Thyroid gland (tissue), 4 donors: Measurements from ENCODE around the gene UBTD1. TPM values are rescaled to one million over a fixed set of nuclear protein-coding genes. Genes with fewer than 3 reads are reported as not detected.
A peak's percentile ranks its signal among the peaks of the same experiment; 100 is the strongest.

Experiments
- DNase-seq, 2 donors: peaks; one replicate each; pipeline ENCODE4 v3.0.0-alpha.2; 2019
- H3K27ac ChIP-seq, 3 donors: fragments of 200-600 bp; sonication (generic); 1 replicate in 2 of 3; 2 replicates in 1 of 3; pipeline ENCODE4 v1.5.1; 2016 to 2019; ENCODE audit warnings: mild to moderate bottlenecking in 1 of 3, moderate library complexity in 1 of 3
- H3K27me3 ChIP-seq: fragments of 200-600 bp; sonication (generic); one replicate; pipeline ENCODE4 v1.5.1; 2019
- H3K36me3 ChIP-seq, 2 donors: fragments of 200-600 bp; sonication (generic); one replicate each; pipeline ENCODE4 v1.5.1; 2016 to 2019
- H3K4me1 ChIP-seq, 2 donors: fragments of 200-600 bp; sonication (generic); one replicate each; pipeline ENCODE4 v1.5.1; 2017 to 2019
- H3K4me3 ChIP-seq, 3 donors: fragments of 200-600 bp; sonication (generic); replicated peaks in 1 of 3; 1 replicate in 2 of 3; 2 replicates in 1 of 3; pipeline ENCODE4 v1.5.1; 2016; ENCODE audit warnings: mild to moderate bottlenecking in 1 of 3
- H3K9me3 ChIP-seq: fragments of 200-600 bp; sonication (generic); one replicate; pipeline ENCODE4 v1.5.1; 2017
- POLR2A ChIP-seq, 2 donors: fragments of 450-650 bp; IDR thresholded peaks; one replicate each; pipeline ENCODE4 v1.6.1; 2017; ENCODE audit warnings: antibody characterized with exemption in 2 of 2, mild to moderate bottlenecking in 2 of 2, moderate library complexity in 1 of 2
- WGBS, 2 donors: methylation state at CpG; one replicate each; pipeline ENCODE4 v1.1.5; 2017; 5-methylcytosine and 5-hydroxymethylcytosine counted together
- intact Hi-C: fragments of 100-400 bp; cut with DNase I; formaldehyde crosslinking; loops from one replicate; pipeline ENCODE4 v1.15.1; 2023
- total RNA-seq, 4 donors: library from RNA; depleted of rRNA; stranded (reverse); fragments of >200 nt; gene quantifications; one replicate each; pipeline ENCODE4 v1.2.3, GENCODE V29; 2016
- TF ChIP-seq, protein P1 (sequence below), 6 experiments: fragments of 200-600 bp in 3 of 6; fragments of 450-650 bp in 3 of 6; sonication (generic) in 3 of 6; IDR thresholded peaks; one replicate each; pipeline ENCODE4 v1.5.1; 2016 to 2019; ENCODE audit warnings: antibody characterized with exemption in 6 of 6, mild to moderate bottlenecking in 2 of 6, inconsistent platforms in 1 of 6, moderate library complexity in 1 of 6

Gene UBTD1
- total RNA-seq, 4 donors from 2014 or later, result 7.8 to 27.8 (median 20.0) TPM

DNA sequence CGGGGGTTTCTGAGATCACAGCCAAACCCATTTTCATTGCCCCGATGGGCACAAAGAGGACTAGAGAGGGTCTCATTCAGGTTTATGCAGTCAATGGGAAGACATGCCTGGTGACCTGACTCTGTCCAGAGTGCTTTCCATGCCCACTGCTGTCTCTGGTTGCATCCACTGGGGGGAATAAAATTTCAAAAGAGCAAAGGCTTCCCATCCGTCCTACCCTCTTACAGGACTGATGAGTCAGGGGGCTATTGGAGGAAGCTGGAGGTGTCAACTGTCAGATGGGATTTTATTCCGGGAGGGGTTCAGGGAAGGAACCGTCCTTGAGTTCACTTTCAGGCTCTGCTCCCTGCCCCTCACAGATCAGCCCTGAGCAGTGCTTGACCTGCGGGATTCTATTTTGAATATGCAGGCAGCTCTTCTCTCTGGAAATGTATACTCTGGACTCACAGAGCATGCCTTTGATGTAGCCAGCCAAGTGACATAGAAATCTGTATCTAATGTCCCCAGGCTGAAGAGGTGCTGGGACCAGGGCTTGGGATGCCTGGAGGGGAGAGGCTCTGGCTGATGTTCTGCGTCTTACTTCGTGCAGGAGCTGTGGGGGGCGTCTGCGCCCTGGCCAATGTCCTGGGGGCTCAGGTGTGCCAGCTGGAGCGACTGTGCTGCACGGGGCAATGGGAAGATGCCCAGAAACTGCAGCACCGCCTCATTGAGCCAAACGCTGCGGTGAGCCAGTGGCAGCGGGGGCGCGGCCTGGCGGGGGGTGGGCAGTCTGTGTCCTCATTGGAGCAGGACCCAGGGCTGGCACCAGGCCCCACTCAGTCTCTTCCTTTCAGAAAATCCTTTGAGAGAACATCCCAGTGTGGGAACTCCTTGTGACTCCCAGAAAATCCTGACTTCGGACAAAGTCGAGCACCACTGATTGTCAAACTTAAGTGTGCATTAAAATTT is 102.8 kb downstream of the UBTD1 start:
- no peak for DNase-seq
- Histone ChIP-seq H3K4me3 (no peak overlapping the region), H3K36me3 (no peaks in the 10 kb centered on the region), H3K9me3 (no peaks in the 10 kb centered on the region), H3K27me3 (no peaks in the 10 kb centered on the region), H3K4me1 (peaks cover 0 to 3% of the 10 kb centered on the region in 2 donors), H3K27ac (no peak overlapping the region)
- 67 to 72% methylated on average over 16 to 21 of the region's 21 CpGs for WGBS, 2 donors
- no peak for TF ChIP-seq POLR2A (IDR thresholded peaks at IDR 0.05)
- TF ChIP-seq, protein P1, sequence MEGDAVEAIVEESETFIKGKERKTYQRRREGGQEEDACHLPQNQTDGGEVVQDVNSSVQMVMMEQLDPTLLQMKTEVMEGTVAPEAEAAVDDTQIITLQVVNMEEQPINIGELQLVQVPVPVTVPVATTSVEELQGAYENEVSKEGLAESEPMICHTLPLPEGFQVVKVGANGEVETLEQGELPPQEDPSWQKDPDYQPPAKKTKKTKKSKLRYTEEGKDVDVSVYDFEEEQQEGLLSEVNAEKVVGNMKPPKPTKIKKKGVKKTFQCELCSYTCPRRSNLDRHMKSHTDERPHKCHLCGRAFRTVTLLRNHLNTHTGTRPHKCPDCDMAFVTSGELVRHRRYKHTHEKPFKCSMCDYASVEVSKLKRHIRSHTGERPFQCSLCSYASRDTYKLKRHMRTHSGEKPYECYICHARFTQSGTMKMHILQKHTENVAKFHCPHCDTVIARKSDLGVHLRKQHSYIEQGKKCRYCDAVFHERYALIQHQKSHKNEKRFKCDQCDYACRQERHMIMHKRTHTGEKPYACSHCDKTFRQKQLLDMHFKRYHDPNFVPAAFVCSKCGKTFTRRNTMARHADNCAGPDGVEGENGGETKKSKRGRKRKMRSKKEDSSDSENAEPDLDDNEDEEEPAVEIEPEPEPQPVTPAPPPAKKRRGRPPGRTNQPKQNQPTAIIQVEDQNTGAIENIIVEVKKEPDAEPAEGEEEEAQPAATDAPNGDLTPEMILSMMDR (IDR thresholded peaks at IDR 0.05), result no peak
- intact Hi-C loops, result no loop called here

DNA sequence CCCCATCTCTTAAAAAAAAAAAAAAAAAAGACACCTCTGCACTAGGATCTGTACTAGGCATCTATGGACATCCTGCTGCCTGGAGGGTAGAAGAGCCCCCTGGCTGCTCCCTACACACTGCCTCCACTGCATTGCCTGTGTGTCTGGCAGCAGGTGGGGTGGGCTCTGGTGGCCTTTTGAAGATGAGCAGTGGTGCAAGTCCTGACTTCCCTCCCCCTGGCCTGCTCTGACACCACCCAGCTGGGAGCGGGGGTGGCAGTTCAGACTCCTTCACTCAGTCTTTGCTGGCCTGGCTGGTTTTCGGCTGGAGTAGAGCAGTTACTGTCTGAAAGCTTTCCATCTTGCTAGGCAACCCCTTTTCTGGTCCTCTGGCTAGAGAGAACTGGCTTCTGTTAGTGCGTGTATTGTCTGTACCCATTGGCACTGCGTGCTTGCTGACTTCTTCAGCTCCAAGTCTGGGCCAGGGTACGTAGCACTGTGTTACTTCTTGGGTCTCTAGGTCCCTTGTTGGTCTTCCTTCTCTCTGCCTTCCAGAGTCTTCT is 108.4 kb downstream of the UBTD1 start:
- Histone ChIP-seq H3K27ac (no peak overlapping the region), H3K36me3 (no peaks in the 10 kb centered on the region), H3K9me3 (no peaks in the 10 kb centered on the region), H3K4me1 (no peaks in the 10 kb centered on the region), H3K4me3 (no peak overlapping the region), H3K27me3 (no peaks in the 10 kb centered on the region)
- TF ChIP-seq, protein P1 (IDR thresholded peaks at IDR 0.05), result no peak
- TF ChIP-seq POLR2A (IDR thresholded peaks at IDR 0.05), result no peak
- intact Hi-C loops, result no loop called here
- 91 to 93% methylated on average over 4 to 5 of the region's 5 CpGs for WGBS, 2 donors
- no peak for DNase-seq

DNA sequence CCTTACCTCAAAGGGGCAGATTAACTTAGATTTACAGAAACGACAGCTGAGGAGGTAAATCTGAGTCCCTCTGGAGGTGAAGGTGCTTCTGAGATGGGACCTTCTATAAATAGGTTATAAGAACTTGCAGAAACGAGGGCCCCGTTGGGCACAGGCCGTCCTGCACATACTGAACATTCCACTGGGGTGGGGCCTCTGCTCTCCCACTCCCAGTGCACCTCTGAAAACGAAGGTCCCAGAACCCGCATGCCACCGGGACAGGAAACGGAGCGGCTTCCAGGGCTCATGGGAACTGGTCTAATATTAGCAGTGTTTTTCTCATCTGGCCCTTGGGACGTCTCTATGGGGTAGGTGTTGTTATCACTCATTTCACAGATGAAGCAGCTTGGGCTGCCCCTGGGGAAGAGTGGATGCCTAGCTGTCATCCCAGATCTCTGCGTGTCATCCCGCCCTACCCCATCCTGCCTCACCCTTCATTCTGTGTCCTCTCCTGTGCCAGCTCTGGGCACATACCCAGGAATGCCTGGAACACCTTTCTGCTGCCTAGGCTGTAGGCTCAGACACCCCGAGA is 110.4 kb downstream of the UBTD1 start:
- intact Hi-C loops, result no loop called here
- Histone ChIP-seq H3K27ac (no peak overlapping the region), H3K9me3 (no peaks in the 10 kb centered on the region), H3K36me3 (no peaks in the 10 kb centered on the region), H3K27me3 (no peaks in the 10 kb centered on the region), H3K4me1 (no peaks in the 10 kb centered on the region), H3K4me3 (no peak overlapping the region)
- 74 to 75% methylated on average over 12 to 13 of the region's 13 CpGs for WGBS, 2 donors
- TF ChIP-seq, protein P1 (IDR thresholded peaks at IDR 0.05), result no peak
- TF ChIP-seq POLR2A (IDR thresholded peaks at IDR 0.05), result no peak
- no peak for DNase-seq

DNA sequence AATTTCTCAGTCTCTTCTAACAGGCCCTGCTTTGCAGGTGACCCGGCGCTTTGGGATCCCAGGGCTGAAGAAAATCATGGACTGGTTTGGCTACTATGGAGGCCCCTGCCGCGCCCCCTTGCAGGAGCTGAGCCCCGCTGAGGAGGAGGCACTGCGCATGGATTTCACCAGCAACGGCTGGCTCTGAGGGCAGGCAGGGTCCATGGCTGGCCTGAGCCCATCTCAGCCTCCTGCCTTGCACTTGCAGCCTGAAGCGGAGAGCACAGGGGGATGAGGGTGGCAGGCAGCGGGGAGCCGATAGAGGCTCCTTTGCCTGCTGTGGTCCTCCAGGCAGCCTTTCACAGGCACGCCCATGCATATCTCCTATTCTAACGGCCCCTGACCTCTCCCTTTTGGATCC is 112.7 kb downstream of the UBTD1 start:
- H3K4me1 ChIP-seq, result no peaks in the 10 kb centered on the region
- DNase-seq, result no peak
- TF ChIP-seq, protein P1 (IDR thresholded peaks at IDR 0.05), result no peak
- no peak for TF ChIP-seq POLR2A (IDR thresholded peaks at IDR 0.05)
- H3K27ac ChIP-seq, result no peak overlapping the region
- no peaks in the 10 kb centered on the region for H3K36me3 ChIP-seq
- no peak overlapping the region for H3K4me3 ChIP-seq
- H3K27me3 ChIP-seq, result no peaks in the 10 kb centered on the region
- H3K9me3 ChIP-seq, result no peaks in the 10 kb centered on the region
- intact Hi-C loops, result no loop called here
- WGBS, 2 donors, result 82 to 91% methylated on average over 11 to 12 of the region's 12 CpGs

DNA sequence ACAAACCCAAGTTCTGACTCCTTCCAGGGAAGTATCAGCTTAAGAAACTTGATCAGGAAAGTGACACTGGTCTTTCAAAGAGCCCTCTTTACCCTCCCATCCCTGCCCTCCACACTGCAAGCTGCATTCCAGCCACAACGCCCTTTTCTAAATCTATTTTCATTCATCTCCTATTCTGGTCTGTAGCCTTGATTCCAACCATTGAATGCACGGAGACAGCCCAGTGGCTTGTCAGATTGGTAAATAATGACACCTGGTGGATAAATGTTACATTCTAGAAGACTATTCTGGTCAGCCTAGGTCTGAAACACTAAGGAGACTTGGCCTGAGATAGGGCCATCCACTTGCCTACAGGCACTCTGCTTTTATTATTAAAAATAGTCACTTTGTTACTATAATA is 113.7 kb downstream of the UBTD1 start:
- H3K4me3 ChIP-seq, result no peak overlapping the region
- TF ChIP-seq, protein P1 (IDR thresholded peaks at IDR 0.05), result peak in 4 of 6 experiments; percentile 31 to 47 (median 39)
- no peak for TF ChIP-seq POLR2A (IDR thresholded peaks at IDR 0.05)
- H3K9me3 ChIP-seq, result no peaks in the 10 kb centered on the region
- DNase-seq, result peak in 1 of 2 donors; percentile 20
- 51 to 56% methylated on average over 2 of the region's 2 CpGs for WGBS, 2 donors
- no peaks in the 10 kb centered on the region for H3K4me1 ChIP-seq
- no peak overlapping the region for H3K27ac ChIP-seq
- no peaks in the 10 kb centered on the region for H3K36me3 ChIP-seq
- H3K27me3 ChIP-seq, result no peaks in the 10 kb centered on the region
- intact Hi-C loops, result no loop called here
